A673 (cell line): Measurements from ENCODE around the gene PLEK2. TPM values are rescaled to one million over a fixed set of nuclear protein-coding genes. Genes with fewer than 3 reads are reported as not detected.

Experiments used
- BruUV-seq: library from RNA; stranded (reverse); fragments of 400-500 nt; replicated peaks from 2 replicates; lab custom pipeline; 2021; lab: Mats Ljungman, UMichigan
- CTCF ChIA-PET: fragments of 300-600 bp; sonication (Branson Sonifier 250); formaldehyde crosslinking; loops from one replicate; lab custom pipeline; 2022; ENCODE audit warnings: antibody characterized with exemption; lab: Charles Lee
- POLR2A ChIA-PET: fragments of 300-600 bp; sonication (Branson Sonifier 250); formaldehyde crosslinking; loops from one replicate; lab custom pipeline; 2022; ENCODE audit warnings: antibody characterized with exemption; ENCODE audit not compliant: low non-redundant PET; lab: Charles Lee
- DNase-seq: peaks from one replicate; pipeline ENCODE4 v3.0.0-alpha.2; 2015; ENCODE audit warnings: low spot score
- H3K27ac ChIP-seq: fragments of 200-600 bp; sonication (generic); 2 replicates; pipeline ENCODE4 v1.5.1; 2016; ENCODE audit warnings: mixed run types, low read depth, mild to moderate bottlenecking, mixed read lengths, antibody characterized with exemption, low read length; ENCODE audit not compliant: poor library complexity, severe bottlenecking
- H3K27me3 ChIP-seq: fragments of 200-600 bp; sonication (generic); replicated peaks from 2 replicates; pipeline ENCODE4 v1.6.1; 2017; ENCODE audit warnings: mixed run types, low read depth, mild to moderate bottlenecking, mixed read lengths, antibody characterized with exemption, low read length; ENCODE audit not compliant: insufficient read depth, poor library complexity
- H3K36me3 ChIP-seq: fragments of 200-600 bp; sonication (generic); 2 replicates; pipeline ENCODE4 v1.6.1; 2016; ENCODE audit warnings: mixed run types, mild to moderate bottlenecking, mixed read lengths, antibody characterized with exemption, low read length; ENCODE audit not compliant: insufficient read depth, poor library complexity, severe bottlenecking
- H3K4me1 ChIP-seq: fragments of 200-600 bp; sonication (generic); 2 replicates; pipeline ENCODE4 v1.6.1; 2017; ENCODE audit warnings: mixed run types, mild to moderate bottlenecking, mixed read lengths, antibody characterized with exemption, low read length; ENCODE audit not compliant: insufficient read depth, poor library complexity, severe bottlenecking
- H3K4me3 ChIP-seq: fragments of 200-600 bp; sonication (generic); 2 replicates; pipeline ENCODE4 v1.5.1; 2016; ENCODE audit warnings: low read depth, mixed run types, mild to moderate bottlenecking, mixed read lengths, low read length; ENCODE audit not compliant: poor library complexity, severe bottlenecking
- H3K9me3 ChIP-seq: fragments of 200-600 bp; sonication (generic); 2 replicates; pipeline ENCODE4 v1.6.1; 2016; ENCODE audit warnings: mixed run types, low read depth, mild to moderate bottlenecking, mixed read lengths, antibody characterized with exemption, low read length; ENCODE audit not compliant: poor library complexity, severe bottlenecking
- EZH2 ChIP-seq: fragments of 200-600 bp; sonication (generic); IDR thresholded peaks from 2 replicates; pipeline ENCODE4 v1.6.1; 2017; ENCODE audit warnings: borderline replicate concordance, low read depth, mild to moderate bottlenecking, mixed read lengths, antibody characterized with exemption, low read length; ENCODE audit not compliant: poor library complexity, severe bottlenecking
- intact Hi-C: fragments of 100-400 bp; cut with micrococcal nuclease; formaldehyde crosslinking; loops from one replicate; pipeline ENCODE4 v1.10.0; 2022; ENCODE audit not compliant: unreplicated experiment
- total RNA-seq: library from RNA; stranded (reverse); gene quantifications from 2 replicates; pipeline ENCODE4 v1.2.3, GENCODE V29; 2021
- TF ChIP-seq, protein P1 (sequence below): fragments of 300-800, 200-600 bp; sonication (generic); conservative IDR thresholded peaks from 2 replicates; pipeline ENCODE4 v1.5.1; 2017; ENCODE audit warnings: low read depth, mild to moderate bottlenecking, antibody characterized with exemption, low read length, moderate library complexity, mixed read lengths

PLEK2 gene
- total RNA-seq, 1 experiment from 2014 or later: 6.8 TPM

- POLR2A ChIA-PET: interaction anchor here (0.6 kb wide), 1 partner anchor 12 kb away, joined by 4 read pairs; no protein-coding TSS in a partner anchor
- H3K27ac ChIP-seq: peak overlapping the region; percentile 99
These were observed 52.8 kb downstream of the PLEK2 start for GRCh38 chr14:67358924-67359774.

DNA sequence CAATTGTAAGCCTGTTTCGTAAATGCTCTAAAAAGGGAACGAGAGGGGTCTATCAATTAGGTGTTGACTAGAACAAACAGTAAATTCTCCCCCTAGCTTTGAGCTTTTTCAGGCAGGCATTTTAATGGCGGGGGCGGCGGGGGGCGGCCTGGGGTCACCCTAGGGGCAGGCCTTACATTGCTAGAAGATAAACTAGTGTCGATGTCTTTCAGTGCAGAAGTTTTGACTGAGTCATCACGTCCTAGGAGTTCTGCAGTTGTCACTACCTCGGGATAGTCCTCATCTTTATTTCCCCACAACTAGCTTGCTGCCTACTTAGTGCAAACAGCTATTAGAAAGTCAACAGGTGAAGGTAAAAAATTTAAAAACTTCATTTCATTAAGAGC, 54.0 kb downstream of the PLEK2 start:
- ChIA-PET CTCF (no interaction called here), POLR2A (no interaction called here)
- intact Hi-C loops: no loop called here
- H3K4me1 ChIP-seq: peaks cover 31% of the 10 kb centered on the region
- no TSS peak for BruUV-seq
- no peaks in the 10 kb centered on the region for H3K27me3 ChIP-seq
- peaks cover 8% of the 10 kb centered on the region for H3K36me3 ChIP-seq
- peak overlapping the region; percentile 9 for H3K27ac ChIP-seq
- DNase-seq: no peak
- H3K4me3 ChIP-seq: peak overlapping the region; percentile 86
- H3K9me3 ChIP-seq: no peaks in the 10 kb centered on the region
- TF ChIP-seq, protein P1, sequence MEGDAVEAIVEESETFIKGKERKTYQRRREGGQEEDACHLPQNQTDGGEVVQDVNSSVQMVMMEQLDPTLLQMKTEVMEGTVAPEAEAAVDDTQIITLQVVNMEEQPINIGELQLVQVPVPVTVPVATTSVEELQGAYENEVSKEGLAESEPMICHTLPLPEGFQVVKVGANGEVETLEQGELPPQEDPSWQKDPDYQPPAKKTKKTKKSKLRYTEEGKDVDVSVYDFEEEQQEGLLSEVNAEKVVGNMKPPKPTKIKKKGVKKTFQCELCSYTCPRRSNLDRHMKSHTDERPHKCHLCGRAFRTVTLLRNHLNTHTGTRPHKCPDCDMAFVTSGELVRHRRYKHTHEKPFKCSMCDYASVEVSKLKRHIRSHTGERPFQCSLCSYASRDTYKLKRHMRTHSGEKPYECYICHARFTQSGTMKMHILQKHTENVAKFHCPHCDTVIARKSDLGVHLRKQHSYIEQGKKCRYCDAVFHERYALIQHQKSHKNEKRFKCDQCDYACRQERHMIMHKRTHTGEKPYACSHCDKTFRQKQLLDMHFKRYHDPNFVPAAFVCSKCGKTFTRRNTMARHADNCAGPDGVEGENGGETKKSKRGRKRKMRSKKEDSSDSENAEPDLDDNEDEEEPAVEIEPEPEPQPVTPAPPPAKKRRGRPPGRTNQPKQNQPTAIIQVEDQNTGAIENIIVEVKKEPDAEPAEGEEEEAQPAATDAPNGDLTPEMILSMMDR: no peak
- TF ChIP-seq EZH2: no peak

More at GRCh38 chr14:67358924-67359774, 52.8 kb downstream of the PLEK2 start:
- Histone ChIP-seq H3K27me3 (no peaks in the 10 kb centered on the region), H3K9me3 (no peaks in the 10 kb centered on the region), H3K4me1 (peaks cover 31% of the 10 kb centered on the region), H3K4me3 (peak overlapping the region; percentile 86), H3K36me3 (peaks cover 12% of the 10 kb centered on the region)
- intact Hi-C loops: no loop called here
- CTCF ChIA-PET: interaction anchor here (0.6 to 1.3 kb wide), 8 partner anchors 11 to 457 kb away, joined by 3 to 10 read pairs (median 4); partner anchors contain the start of genes RDH11 and ZFYVE26
- no TSS peak for BruUV-seq
- peak; percentile 26 for DNase-seq
- no peak for TF ChIP-seq EZH2
- TF ChIP-seq, protein P1: no peak

- BruUV-seq: no TSS peak
- DNase-seq: no peak
- ChIA-PET POLR2A (no interaction called here), CTCF (no interaction called here)
- peak overlapping the region; percentile 9 for H3K27ac ChIP-seq
- intact Hi-C loops: no loop called here
- H3K4me1 ChIP-seq: peaks cover 31% of the 10 kb centered on the region
- TF ChIP-seq EZH2: no peak
- TF ChIP-seq, protein P1: no peak
- H3K36me3 ChIP-seq: peaks cover 2% of the 10 kb centered on the region
- H3K9me3 ChIP-seq: no peaks in the 10 kb centered on the region
- H3K27me3 ChIP-seq: no peaks in the 10 kb centered on the region
- H3K4me3 ChIP-seq: peak overlapping the region; percentile 86
These were observed 54.6 kb downstream of the PLEK2 start for GRCh38 chr14:67357186-67357968.
